Raji (cell line): ENCODE data around the gene P3H3.

Source experiments
- POLR2A ChIP-seq: IDR thresholded peaks from 2 replicates; pipeline ENCODE4 v1.6.1; 2011; ENCODE audit warnings: low read depth, low read length, control low read depth; ENCODE audit not compliant: insufficient read depth

Gene P3H3

GRCh38 chr12:6819106-6820030 is 8.8 kb upstream of the P3H3 start:
- no peak for TF ChIP-seq POLR2A

GRCh38 chr12:6820166-6820565 is 8.0 kb upstream of the P3H3 start:
- no peak for TF ChIP-seq POLR2A

GRCh38 chr12:6821591-6822425 is 6.4 kb upstream of the P3H3 start, which contains the start of gene GPR162:
Gene GPR162 (plus strand): TSS chr12:6821821. CDS start chr12:6823899, 2,078 bp downstream.
- no peak for TF ChIP-seq POLR2A

GRCh38 chr12:6822426-6823135 is 5.6 kb upstream of the P3H3 start:
- no peak for TF ChIP-seq POLR2A

GRCh38 chr12:6823182-6824084 is 4.8 kb upstream of the P3H3 start:
- no peak for TF ChIP-seq POLR2A

GRCh38 chr12:6824085-6824775 is 4.0 kb upstream of the P3H3 start:
- no peak for TF ChIP-seq POLR2A

GRCh38 chr12:6824901-6825381 is 3.3 kb upstream of the P3H3 start:
- no peak for TF ChIP-seq POLR2A

- no peak for TF ChIP-seq POLR2A
These were observed 2.6 kb upstream of the P3H3 start for GRCh38 chr12:6825398-6826124.

GRCh38 chr12:6826125-6826733 is 2.0 kb upstream of the P3H3 start:
- TF ChIP-seq POLR2A: no peak

- no peak for TF ChIP-seq POLR2A
These were observed 1.3 kb upstream of the P3H3 start for GRCh38 chr12:6826734-6827436.

- no peak for TF ChIP-seq POLR2A
These were observed 733 bp upstream of the P3H3 start for GRCh38 chr12:6827437-6827911.
